HG02973 (cell line): ENCODE measurements around the gene PTPRD.

Source experiments
- ATAC-seq: cut with Tn5 transposase; IDR thresholded peaks from one replicate; pipeline ENCODE4 v1.9.1; 2021; ENCODE audit warnings: moderate library complexity; ENCODE audit not compliant: unreplicated experiment

Gene PTPRD

GRCh38 chr9:9645006-9645405, 967.8 kb downstream of the PTPRD start:
- no peak for ATAC-seq

DNA sequence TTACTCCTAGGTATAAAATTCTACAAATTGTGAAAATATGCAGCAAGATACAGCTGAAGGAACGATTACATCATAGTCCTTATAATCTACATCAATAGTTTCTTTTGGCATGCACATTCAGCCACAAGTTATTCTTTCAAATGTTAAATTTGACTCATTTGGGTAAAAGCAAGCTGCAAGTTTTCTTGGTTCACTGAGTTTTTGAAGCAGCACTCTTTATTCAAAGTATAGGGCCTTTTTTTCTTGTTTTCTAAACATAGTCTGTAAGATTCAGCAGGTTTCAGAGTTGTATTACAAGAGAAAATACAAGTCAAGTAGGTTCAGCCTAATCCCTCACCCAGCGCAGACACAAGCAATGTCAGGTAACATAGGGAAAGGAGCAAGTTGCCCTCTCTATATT, 981.5 kb downstream of the PTPRD start:
- ATAC-seq = peak; percentile 58

DNA sequence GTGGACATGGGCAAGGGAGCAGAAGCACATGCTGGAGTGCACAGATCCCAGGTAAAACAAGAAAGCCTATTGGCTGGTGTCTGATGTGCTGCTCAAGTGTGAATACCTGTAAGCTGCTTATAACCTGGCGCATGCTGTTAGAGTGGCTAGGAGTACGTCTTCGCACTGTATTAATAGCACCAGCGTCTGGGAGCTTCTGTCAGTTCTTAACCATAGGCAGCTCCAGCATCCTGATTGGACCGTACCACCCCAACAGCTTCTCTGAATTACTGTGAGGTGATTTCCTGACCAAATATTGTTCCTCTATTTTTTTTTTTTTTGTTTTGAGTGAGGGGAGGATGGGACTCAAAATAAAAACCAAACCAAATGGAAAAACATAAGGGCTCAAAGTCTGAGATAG, 987.6 kb downstream of the PTPRD start:
- no peak for ATAC-seq

- no peak for ATAC-seq
These were observed 989.3 kb downstream of the PTPRD start for GRCh38 chr9:9623506-9623905.

DNA sequence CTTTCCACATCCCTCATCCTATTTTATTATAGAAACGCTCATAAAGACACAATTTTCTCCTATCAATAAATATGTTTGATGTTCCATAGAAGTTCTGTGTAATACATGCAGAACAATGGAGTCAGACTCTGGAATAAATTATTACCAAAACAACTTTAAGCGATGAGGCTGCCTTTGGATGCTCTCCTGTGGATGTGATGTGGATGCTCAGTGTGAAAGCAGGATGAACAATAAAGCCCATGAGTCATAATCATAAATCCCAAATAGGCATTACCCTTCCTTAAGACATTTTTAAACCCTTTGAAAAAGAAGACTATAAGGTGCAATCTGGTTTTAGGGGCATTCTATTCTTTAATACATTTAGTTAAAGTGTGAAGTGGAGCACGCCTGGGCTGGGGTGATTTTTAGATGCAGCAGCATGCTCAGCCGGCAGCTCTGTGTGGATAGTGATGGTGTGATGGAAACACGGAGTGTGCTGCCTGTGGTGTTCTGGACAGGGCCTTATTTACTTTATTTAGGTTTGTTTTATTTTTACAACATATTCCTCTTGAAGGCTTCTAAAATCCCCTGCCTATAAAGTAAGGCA, 991.4 kb downstream of the PTPRD start:
- no peak for ATAC-seq

- no peak for ATAC-seq
These were observed 992.1 kb downstream of the PTPRD start for GRCh38 chr9:9620736-9621135.

GRCh38 chr9:9615086-9615485, 997.7 kb downstream of the PTPRD start:
- ATAC-seq = no peak

- ATAC-seq = no peak
These were observed 998.2 kb downstream of the PTPRD start for GRCh38 chr9:9614607-9615006.

GRCh38 chr9:9612755-9613154, 1000.0 kb downstream of the PTPRD start:
- ATAC-seq = peak; percentile 50

GRCh38 chr9:9612270-9612669, 1000.5 kb downstream of the PTPRD start:
- peak; percentile 63 for ATAC-seq

GRCh38 chr9:9605681-9606080, 1007.1 kb downstream of the PTPRD start:
- no peak for ATAC-seq

DNA sequence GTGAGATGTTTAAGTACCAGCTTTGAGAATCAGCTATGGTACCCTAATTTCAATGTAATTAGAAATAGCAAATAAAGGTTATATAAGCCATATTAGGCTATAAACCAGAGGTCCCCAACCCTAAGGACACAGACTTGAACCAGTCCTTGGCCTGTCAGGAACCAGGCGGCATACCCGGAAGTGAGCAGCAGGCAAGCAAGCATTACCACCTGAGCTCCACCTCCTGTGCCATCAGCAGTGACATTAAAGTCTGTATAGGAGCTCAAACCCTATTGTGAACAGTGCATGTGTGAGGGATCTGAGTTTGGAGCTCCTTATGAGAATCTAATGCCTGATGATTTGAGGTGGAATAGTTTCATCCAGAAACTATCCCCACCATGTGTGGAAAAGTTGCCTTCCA, 1009.5 kb downstream of the PTPRD start:
- ATAC-seq = no peak

DNA sequence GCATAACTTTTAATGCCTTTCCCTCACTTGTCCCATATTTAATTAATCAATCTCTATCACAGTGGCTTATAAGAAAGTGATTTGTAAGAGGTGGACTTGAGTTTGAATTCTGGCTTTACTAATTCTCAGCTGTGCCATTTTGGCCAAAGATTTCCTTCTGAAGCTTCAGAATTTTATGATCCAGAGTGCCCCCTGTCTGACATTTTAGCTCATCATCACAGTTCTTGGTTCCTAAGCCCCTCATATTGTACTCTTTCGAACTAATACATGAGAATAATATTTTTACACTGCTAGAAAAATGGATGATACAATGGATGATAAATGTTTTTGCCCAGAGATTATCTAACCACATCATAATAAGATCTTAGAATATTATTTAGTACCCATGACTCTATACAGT, 1014.1 kb downstream of the PTPRD start:
- ATAC-seq = no peak

GRCh38 chr9:9592104-9592503, 1020.7 kb downstream of the PTPRD start:
- ATAC-seq = no peak

GRCh38 chr9:9585920-9586319, 1026.9 kb downstream of the PTPRD start:
- ATAC-seq = no peak

GRCh38 chr9:9574080-9574479, 1038.7 kb downstream of the PTPRD start:
- no peak for ATAC-seq

DNA sequence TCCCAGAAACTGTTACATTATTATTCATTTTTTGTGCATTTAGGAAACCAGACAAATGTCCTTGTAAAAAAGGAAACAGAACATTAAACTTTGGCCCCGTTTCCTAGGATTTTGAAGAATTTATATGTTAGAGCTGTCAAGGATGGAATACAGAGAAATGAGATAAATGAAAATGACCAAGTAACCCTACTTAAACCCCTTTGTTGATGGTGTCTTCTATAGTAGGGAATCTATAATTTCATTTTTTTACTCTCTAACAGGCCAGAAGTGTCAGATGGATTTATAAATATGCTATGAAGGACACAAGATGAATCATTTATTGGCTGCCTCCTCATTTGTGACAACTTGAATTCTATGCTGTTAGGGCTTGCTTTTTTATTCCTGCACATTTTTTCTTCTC, 1047.1 kb downstream of the PTPRD start:
- no peak for ATAC-seq

GRCh38 chr9:9563817-9564216, 1049.0 kb downstream of the PTPRD start:
- ATAC-seq = no peak

GRCh38 chr9:9560382-9561035, 1052.3 kb downstream of the PTPRD start:
- ATAC-seq = no peak

DNA sequence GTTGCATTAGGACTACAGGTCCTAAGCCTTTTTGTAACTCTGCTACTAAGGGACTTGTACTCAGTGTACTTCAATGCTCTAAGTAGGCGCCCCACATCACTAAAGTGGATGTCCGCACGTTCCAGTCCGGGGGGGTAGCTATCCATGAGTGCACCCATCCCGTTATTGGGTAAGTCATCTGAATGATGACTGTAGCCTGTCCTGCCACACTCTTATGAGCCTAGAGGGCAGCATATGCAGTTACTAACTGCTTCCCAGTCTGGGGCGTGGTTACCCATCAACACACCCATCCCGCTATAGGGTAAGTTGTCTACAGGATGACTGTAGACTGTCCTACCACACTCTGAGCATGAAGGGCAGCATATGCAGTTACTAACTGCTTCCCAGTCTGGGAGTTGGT, 1053.9 kb downstream of the PTPRD start:
- ATAC-seq = no peak

- ATAC-seq = no peak
These were observed 1054.9 kb downstream of the PTPRD start for GRCh38 chr9:9557804-9558334.

DNA sequence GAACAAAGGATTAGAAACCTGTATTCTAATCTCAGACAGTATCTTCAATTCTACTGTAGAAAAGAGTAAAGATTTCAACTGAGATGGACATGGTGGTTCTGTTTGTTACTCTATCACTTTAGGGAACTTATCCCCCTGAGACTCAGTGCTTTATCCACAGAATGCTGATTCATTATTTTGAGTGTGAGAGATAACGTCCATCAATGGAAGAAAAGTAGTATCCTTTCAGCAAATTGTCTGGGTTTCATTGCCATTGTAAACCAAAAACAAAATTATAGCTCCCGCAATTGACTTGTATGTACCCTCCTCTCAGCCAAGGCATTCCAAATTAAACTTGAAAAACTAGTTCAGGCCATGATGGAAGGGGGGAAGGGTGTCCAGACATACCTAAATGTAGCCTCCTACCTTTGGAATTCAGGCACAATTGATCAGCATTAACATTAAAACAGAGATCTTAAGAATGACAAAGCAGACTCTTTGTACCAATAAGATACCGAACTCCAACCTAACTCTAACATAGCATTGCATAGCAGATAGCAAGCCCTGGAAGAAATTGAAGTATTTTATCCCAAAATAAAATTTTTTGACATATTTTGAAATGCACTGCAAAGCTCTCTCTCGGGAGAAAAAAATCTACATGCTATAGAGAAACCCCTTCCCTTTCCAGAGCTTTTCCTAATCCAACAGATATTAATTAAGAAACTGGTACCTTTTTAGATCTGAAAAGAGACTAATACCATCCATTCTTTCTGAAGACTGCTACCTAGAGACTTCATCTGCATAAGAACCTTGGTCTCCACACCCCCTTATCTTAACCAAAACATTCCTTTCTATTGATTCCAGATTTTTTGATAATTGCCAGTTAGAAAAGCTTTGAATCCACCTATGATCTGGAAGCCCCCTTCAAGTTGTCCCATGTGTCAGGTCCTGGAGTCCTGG, 1055.7 kb downstream of the PTPRD start:
- ATAC-seq = no peak
